CD4-positive, alpha-beta T cell treated with Interleukin-17A for 1 hour (primary cell): ENCODE data around the gene ENPP1.

Experiments used
- DNase-seq: peaks from one replicate; pipeline ENCODE4 v3.0.0-alpha.2; 2020

The ENPP1 gene

DNA sequence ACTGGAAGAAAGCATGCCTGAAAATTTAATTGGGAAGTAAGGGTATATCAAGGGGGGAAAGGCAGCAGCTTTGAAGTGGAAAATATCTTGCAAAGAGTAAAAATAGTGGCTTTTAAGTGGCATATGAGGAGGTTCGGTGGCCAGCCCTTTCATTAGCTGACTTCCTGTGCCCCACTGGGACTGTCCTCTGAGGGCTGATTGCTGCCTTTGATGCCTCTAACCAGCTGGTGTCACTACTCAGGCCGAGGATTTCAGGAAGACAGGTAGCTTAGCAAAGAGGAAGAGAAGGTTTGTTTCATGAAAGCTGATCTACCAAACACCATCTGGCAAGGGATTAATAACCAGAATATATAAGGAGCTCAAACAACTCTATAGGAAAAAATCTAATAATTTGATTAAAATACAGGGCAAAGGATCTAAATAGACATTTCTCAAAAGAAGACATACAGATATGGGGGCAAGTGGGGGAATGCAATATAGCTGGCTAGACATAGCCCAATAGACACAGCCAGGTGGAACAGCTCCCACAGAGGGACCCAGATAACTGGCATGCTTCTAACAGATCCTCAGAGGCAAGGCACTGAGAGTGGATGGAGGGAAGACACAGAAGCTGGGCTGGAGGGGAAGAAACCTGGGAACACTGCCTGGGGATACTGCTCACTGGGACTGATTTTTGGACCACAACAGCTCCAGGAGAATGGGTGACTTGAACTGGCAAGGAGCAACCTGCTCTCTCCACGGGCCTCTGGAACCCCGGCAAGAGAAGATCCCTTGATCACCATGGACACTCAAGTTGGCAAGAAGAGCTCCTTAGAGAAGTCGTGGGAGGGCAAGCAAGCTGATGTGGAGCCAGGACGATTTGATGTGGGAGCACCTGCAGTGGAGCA lies 110.2 kb downstream of the ENPP1 start:
- no peak for DNase-seq

GRCh38 chr6:131918650-131919355 lies 111.0 kb downstream of the ENPP1 start:
- DNase-seq: no peak

DNA sequence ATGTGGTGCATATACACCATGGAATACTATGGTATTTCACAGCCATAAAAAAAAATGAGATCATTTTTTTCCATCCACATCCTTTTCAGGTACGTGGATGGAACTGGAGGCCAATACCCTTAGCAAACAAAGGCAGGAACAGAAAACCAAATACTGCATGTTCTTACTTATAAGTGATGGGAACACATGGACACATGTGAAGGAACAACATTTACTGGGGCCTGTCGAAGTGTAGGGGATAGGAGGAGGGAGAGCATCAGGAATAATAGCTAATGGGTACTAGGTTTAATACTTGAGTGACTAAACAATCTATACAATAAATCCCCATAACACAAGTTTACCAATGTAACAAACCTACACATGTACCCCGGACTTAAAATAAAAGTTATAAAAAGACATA lies 112.8 kb downstream of the ENPP1 start:
- DNase-seq: no peak

GRCh38 chr6:131923356-131923755 lies 115.5 kb downstream of the ENPP1 start:
- peak; percentile 27 for DNase-seq

DNA sequence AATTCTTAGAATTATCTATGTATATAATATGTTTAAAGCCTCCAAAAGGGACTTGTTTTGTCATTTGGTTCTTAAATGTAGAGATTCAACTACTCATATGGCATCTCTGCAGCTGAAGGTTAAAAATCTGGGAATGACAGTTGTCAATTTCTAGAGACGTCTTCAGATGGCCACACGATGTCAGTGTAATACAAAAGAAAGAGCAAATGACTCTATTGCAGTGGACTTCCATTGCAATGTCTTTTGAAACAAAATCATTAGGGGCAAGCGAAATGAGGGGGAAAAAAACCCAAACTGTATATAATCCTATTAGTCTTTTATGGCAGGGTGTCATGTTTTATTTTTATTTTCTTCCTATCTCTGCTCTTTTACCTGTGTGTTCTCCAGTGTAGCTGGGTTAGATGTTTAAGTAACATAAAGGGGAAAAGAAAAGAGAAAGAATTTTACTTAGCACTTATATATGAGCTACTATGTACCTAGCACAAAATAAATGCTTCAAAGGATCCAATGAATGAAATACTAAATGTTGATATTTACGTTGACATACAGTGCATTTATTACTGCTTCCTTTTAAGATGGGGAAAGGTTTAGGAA lies 117.2 kb downstream of the ENPP1 start:
- no peak for DNase-seq

GRCh38 chr6:131929264-131929663 lies 121.4 kb downstream of the ENPP1 start:
- DNase-seq: no peak

GRCh38 chr6:131929976-131930375 lies 122.2 kb downstream of the ENPP1 start:
- DNase-seq: no peak

DNA sequence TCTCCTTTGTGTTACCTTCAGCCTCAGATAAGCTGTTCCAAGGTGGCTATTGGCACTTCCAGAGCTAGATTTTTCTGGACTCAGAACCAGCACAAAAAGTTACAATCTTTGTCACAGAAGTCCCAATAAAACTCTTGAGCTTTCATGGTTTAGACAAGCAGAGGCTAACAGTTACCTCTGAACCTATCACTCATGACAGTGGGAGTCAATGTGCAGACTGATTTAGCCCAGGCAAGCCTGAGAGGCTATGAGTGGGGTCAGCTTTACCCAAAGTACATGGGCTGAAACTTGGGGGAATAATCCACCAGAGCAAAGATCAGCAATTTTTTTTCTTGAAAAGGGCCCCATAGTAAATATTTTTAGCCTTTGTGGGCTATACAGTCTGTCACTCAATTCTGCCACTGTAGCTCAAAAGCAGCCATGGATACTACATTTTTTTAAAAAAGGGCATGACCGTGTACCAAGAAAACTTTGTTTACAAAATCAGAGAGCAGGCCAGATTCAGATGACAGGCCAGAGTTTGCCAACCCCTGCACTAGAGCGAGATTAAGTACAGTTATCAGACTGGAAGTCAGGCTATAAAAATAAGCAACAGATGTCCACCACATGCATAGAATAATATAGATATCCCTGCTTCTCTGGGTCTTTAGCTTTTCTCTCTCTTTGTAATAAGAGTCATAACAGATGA lies 123.4 kb downstream of the ENPP1 start:
- DNase-seq: no peak

GRCh38 chr6:131936156-131936555 lies 128.3 kb downstream of the ENPP1 start:
- no peak for DNase-seq

- DNase-seq: no peak
Observed at GRCh38 chr6:131937226-131937625, 129.4 kb downstream of the ENPP1 start.

GRCh38 chr6:131937703-131938631 lies 130.1 kb downstream of the ENPP1 start:
- no peak for DNase-seq
